Neutrophil (primary cell): ENCODE measurements around the gene MCC.

Source experiments
- H3K27ac ChIP-seq: fragments of 200-600 bp; sonication (generic); 2 replicates; pipeline ENCODE4 v1.5.1; 2016; ENCODE audit warnings: mild to moderate bottlenecking, moderate library complexity
- H3K27me3 ChIP-seq: fragments of 200-600 bp; sonication (generic); 2 replicates; pipeline ENCODE4 v1.6.0; 2016; ENCODE audit warnings: mild to moderate bottlenecking
- H3K36me3 ChIP-seq: fragments of 200-600 bp; sonication (generic); 2 replicates; pipeline ENCODE4 v1.5.1; 2017
- H3K4me1 ChIP-seq, 2 experiments: fragments of 200-600 bp in 1 of 2; sonication (generic) in 1 of 2; 1 replicate in 1 of 2; 2 replicates in 1 of 2; pipeline versions ENCODE4 v1.5.1 to v1.6.1; 2013 to 2016; ENCODE audit warnings: low read depth in 1 of 2, low read length in 1 of 2, mild to moderate bottlenecking in 1 of 2, moderate library complexity in 1 of 2; ENCODE audit not compliant: control insufficient read depth in 1 of 2, insufficient read depth in 1 of 2
- H3K4me3 ChIP-seq, 2 experiments: fragments of 200-600 bp in 1 of 2; sonication (generic) in 1 of 2; 1 replicate in 1 of 2; 2 replicates in 1 of 2; pipeline ENCODE4 v1.5.1; 2013 to 2016; ENCODE audit warnings: low read depth in 1 of 2, low read length in 1 of 2, mild to moderate bottlenecking in 1 of 2, moderate library complexity in 1 of 2
- H3K9me3 ChIP-seq: fragments of 200-600 bp; sonication (generic); 2 replicates; pipeline ENCODE4 v1.5.1; 2016
- CTCF ChIP-seq: fragments of 200-600 bp; sonication (generic); IDR thresholded peaks from 2 replicates; pipeline ENCODE4 v1.5.1; 2016; ENCODE audit warnings: antibody characterized with exemption

Gene MCC

DNA sequence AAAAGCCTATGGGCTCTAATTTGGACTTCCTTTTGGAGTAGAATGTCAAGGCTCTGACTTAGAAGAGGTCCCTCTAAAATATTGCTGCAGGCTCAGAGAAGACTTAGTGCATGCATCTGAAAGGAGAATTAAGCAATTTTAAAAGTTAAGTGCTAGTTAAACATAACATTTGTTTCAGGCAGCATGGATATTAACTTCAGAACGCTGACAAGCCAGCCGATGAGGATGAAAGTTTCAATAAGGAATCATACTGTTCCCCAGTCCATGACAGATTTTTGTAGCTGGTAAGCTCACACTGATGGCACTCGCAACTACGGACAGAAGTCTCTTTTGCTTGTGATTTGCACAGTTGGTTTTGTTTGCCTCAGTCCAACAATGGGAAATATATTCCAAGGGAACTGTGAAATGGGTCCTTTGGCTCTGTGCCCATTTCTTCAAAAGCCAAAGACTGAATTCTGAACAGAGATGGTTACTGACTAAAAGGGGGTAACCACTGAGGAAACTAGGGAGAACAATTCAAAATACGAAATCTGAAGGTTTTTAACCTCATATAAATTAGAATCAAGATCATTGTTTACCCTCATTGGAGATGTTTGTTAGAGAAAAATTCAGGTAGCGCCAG is 464.1 kb downstream of the MCC start:
- TF ChIP-seq CTCF = no peak
- H3K9me3 ChIP-seq = no peaks in the 10 kb centered on the region
- H3K4me3 ChIP-seq = no peak overlapping the region
- H3K27me3 ChIP-seq = no peaks in the 10 kb centered on the region
- peaks cover 4 to 10% of the 10 kb centered on the region in 2 experiments for H3K4me1 ChIP-seq
- H3K36me3 ChIP-seq = peaks cover 74% of the 10 kb centered on the region
- no peak overlapping the region for H3K27ac ChIP-seq

- Histone ChIP-seq H3K4me1 (peaks cover 4 to 10% of the 10 kb centered on the region in 2 experiments), H3K36me3 (peaks cover 75% of the 10 kb centered on the region)
Measured at GRCh38 chr5:113022661-113023060, 465.6 kb downstream of the MCC start.

DNA sequence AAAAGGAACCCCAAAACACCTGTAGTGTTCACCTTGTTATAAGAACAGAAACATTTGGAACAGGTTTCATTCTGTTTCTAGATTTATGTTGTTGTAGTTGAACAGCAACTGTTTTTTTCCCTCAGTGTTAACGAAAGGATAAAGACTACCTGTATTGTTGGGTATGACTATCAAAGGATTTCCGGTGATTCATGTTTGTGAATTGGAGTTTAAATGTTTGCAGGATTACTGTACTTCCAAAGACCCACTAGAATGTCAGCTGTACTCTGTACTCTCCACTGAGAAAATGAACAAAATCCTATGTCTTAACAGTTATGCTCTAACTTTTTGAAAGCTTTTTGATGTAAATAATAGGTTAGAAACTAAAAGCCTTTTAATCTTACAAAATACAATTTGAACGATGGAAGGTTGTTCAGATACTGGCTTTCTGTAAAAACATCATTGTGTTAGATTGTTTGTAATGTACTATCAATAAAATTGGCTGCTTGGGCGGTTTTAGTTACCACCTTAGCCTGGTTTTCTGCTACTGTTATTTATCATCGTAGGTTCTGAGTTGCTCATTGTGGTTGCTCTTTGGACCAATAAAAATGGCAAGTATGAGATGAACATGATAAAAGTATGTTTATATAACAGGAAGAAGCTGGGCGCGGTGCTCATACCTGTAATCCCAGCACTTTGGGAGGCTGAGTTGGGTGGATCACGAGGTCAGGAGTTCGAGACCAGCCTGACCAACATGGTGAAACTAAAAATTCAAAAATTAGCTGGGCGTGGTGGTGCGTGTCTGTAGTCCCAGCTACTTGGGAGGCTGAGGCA is 467.6 kb downstream of the MCC start:
- TF ChIP-seq CTCF = no peak
- no peak overlapping the region for H3K27ac ChIP-seq
- H3K36me3 ChIP-seq = peaks cover 74% of the 10 kb centered on the region

More at GRCh38 chr5:113022661-113023060, 465.6 kb downstream of the MCC start:
- Histone ChIP-seq H3K9me3 (no peaks in the 10 kb centered on the region), H3K27ac (peak overlapping the region; percentile 62), H3K4me3 (no peak overlapping the region), H3K27me3 (no peaks in the 10 kb centered on the region)
- no peak for TF ChIP-seq CTCF

DNA sequence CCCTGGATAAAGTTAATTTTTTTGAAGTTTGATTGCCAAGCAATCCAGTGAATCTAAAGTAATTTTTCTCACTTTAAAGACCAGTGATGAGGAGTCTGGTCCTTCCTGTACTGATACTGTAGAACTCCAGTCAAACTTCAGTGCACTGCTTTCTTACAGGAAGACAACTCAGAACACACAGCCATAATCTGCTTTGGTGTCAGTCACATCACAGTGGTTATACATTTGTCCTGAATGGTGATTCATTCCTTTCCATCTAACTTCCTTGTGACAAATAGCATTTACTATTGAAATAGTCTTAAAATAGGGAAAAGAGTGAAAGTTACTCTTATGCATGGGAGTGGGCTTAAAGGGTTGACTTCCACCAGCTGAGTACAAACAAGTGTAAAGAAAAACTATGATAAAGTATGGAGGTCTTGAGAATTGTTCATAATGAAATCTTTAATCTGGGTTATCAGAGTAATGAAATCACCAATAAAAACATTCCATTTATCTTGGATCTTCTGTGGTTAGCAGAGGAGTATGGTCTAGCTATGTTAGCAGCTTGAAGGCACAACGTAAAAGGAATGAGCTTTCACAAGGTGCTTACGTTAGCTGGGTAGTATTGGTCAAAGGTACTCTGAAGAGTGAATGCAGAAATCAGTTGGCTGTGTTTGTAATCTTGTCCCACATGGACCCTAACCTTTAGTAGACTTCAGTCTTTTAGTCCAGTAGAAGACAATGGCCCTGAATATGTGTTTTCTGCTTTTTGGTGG is 470.2 kb downstream of the MCC start:
- peaks cover 87% of the 10 kb centered on the region for H3K36me3 ChIP-seq
- H3K27me3 ChIP-seq = no peaks in the 10 kb centered on the region
- H3K27ac ChIP-seq = no peak overlapping the region
- no peak for TF ChIP-seq CTCF
- peaks cover 4 to 10% of the 10 kb centered on the region in 2 experiments for H3K4me1 ChIP-seq
- H3K4me3 ChIP-seq = no peak overlapping the region
- H3K9me3 ChIP-seq = no peaks in the 10 kb centered on the region

More for the DNA sequence above, 467.6 kb downstream of the MCC start:
- H3K4me1 ChIP-seq = peaks cover 4 to 10% of the 10 kb centered on the region in 2 experiments
- H3K4me3 ChIP-seq = no peak overlapping the region
- H3K9me3 ChIP-seq = no peaks in the 10 kb centered on the region
- no peaks in the 10 kb centered on the region for H3K27me3 ChIP-seq

DNA sequence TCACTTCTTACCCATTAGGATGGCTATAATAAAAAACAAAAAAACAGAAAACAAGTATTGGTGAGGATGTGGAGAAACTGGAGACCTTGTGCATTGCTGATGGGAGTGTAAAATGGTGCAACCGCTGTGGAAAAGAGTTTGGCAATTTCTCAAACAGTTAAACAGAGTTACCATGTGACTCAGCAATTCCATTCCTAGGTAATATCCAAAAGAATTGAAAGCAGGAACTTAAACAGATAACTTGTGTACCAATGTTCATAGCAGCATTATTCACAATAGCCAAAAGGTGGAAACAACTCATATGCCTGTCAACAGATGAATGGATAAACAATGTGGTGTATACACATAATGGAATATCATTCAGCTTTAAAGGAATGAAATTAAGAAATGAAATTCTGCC is 482.8 kb downstream of the MCC start:
- peaks cover 6 to 7% of the 10 kb centered on the region in 2 experiments for H3K4me1 ChIP-seq
- peak overlapping the region; percentile 26 for H3K27ac ChIP-seq
- peaks cover 92% of the 10 kb centered on the region for H3K36me3 ChIP-seq
- H3K9me3 ChIP-seq = no peaks in the 10 kb centered on the region
- no peak for TF ChIP-seq CTCF
- no peaks in the 10 kb centered on the region for H3K27me3 ChIP-seq
- H3K4me3 ChIP-seq = no peak overlapping the region
